DND-41 (cell line): ENCODE data around the gene FAM76B.

Experiments used
- ATAC-seq: fragments of 200-7000 bp; cut with Tn5 transposase; 3 replicates; pipeline ENCODE4 v1.9.1; 2021; ENCODE audit warnings: low read depth; ENCODE audit not compliant: insufficient read depth
- DNase-seq: peaks from one replicate; pipeline ENCODE4 v3.0.0-alpha.2; 2020
- H2AFZ ChIP-seq: 2 replicates; pipeline ENCODE4 v1.6.0; 2012; ENCODE audit warnings: low read depth, low read length
- H3K27ac ChIP-seq: 2 replicates; pipeline ENCODE4 v1.5.1; 2012; ENCODE audit warnings: low read length, inconsistent platforms
- H3K27me3 ChIP-seq: fragments of 200-600 bp; sonication (generic); 2 replicates; pipeline ENCODE4 v1.6.0; 2012; ENCODE audit warnings: low read length, mild to moderate bottlenecking, inconsistent platforms; ENCODE audit not compliant: insufficient read depth, poor library complexity
- H3K36me3 ChIP-seq: 2 replicates; pipeline ENCODE4 v1.5.1; 2012; ENCODE audit warnings: low read length, inconsistent platforms; ENCODE audit not compliant: insufficient read depth
- H3K4me1 ChIP-seq: 2 replicates; pipeline ENCODE4 v1.5.1; 2012; ENCODE audit warnings: mild to moderate bottlenecking, low read length; ENCODE audit not compliant: insufficient read depth
- H3K4me2 ChIP-seq: 2 replicates; pipeline ENCODE4 v1.6.0; 2012; ENCODE audit warnings: mild to moderate bottlenecking, moderate library complexity, low read length, inconsistent platforms; ENCODE audit not compliant: insufficient read depth
- H3K4me3 ChIP-seq, 2 experiments: fragments of 200-600 bp in 1 of 2; shearing (Covaris generic) in 1 of 2; 2 replicates each; pipeline ENCODE4 v1.5.1; 2012 to 2016; ENCODE audit warnings: inconsistent platforms in 2 of 2, low read length in 2 of 2, mild to moderate bottlenecking in 2 of 2, low read depth in 1 of 2, moderate library complexity in 1 of 2
- H3K79me2 ChIP-seq: 2 replicates; pipeline ENCODE4 v1.6.0; 2012; ENCODE audit warnings: low read length, inconsistent platforms; ENCODE audit not compliant: insufficient read depth
- H3K9ac ChIP-seq: 2 replicates; pipeline ENCODE4 v1.6.0; 2012; ENCODE audit warnings: low read depth, mild to moderate bottlenecking, inconsistent platforms, low read length, moderate library complexity
- H3K9me3 ChIP-seq: 2 replicates; pipeline ENCODE4 v1.5.1; 2012; ENCODE audit warnings: low read length, moderate library complexity, mild to moderate bottlenecking, inconsistent platforms; ENCODE audit not compliant: insufficient read depth, severe bottlenecking
- H4K20me1 ChIP-seq: 2 replicates; pipeline ENCODE4 v1.6.0; 2012; ENCODE audit warnings: low read length; ENCODE audit not compliant: insufficient read depth
- CTCF ChIP-seq: IDR thresholded peaks from 2 replicates; pipeline ENCODE4 v1.5.1; 2012; ENCODE audit warnings: borderline replicate concordance, low read length, moderate library complexity, mild to moderate bottlenecking; ENCODE audit not compliant: poor library complexity, severe bottlenecking; ENCODE audit errors: extremely low read depth
- EZH2 ChIP-seq: IDR thresholded peaks from 3 replicates; pipeline ENCODE4 v1.6.1; 2012; ENCODE audit warnings: borderline replicate concordance, low read depth, mild to moderate bottlenecking, moderate library complexity, low read length, inconsistent platforms; ENCODE audit not compliant: severe bottlenecking

FAM76B gene

GRCh38 chr11:95833378-95833777, 43.8 kb upstream of the FAM76B start:
- ATAC-seq = no peak
- no peak overlapping the region for H3K4me3 ChIP-seq
- H3K4me2 ChIP-seq = no peak overlapping the region
- no peaks in the 10 kb centered on the region for H3K27me3 ChIP-seq
- no peak overlapping the region for H2AFZ ChIP-seq
- no peak overlapping the region for H3K9ac ChIP-seq
- no peaks in the 10 kb centered on the region for H3K4me1 ChIP-seq
- no peak for DNase-seq
- H4K20me1 ChIP-seq = no peaks in the 10 kb centered on the region; the same call in 1 of the 2 replicates
- H3K79me2 ChIP-seq = no peaks in the 10 kb centered on the region
- no peak overlapping the region for H3K27ac ChIP-seq
- no peaks in the 10 kb centered on the region for H3K9me3 ChIP-seq
- TF ChIP-seq EZH2 (no peak), CTCF (no peak)
- peaks cover 93% of the 10 kb centered on the region for H3K36me3 ChIP-seq

- Histone ChIP-seq H3K27ac (no peak overlapping the region), H3K4me2 (no peak overlapping the region), H3K4me1 (no peaks in the 10 kb centered on the region), H3K9ac (no peak overlapping the region), H3K4me3 (no peak overlapping the region), H3K36me3 (peaks cover 91% of the 10 kb centered on the region), H3K9me3 (no peaks in the 10 kb centered on the region), H3K79me2 (no peaks in the 10 kb centered on the region), H3K27me3 (no peaks in the 10 kb centered on the region), H2AFZ (no peak overlapping the region), H4K20me1 (no peaks in the 10 kb centered on the region; the same call in 1 of the 2 replicates)
- DNase-seq (no peak), ATAC-seq (no peak)
- TF ChIP-seq CTCF = no peak
- no peak for TF ChIP-seq EZH2
These were observed 43.2 kb upstream of the FAM76B start for GRCh38 chr11:95832763-95833162.

- H3K79me2 ChIP-seq = no peaks in the 10 kb centered on the region
- DNase-seq (no peak), ATAC-seq (no peak)
- H4K20me1 ChIP-seq = no peaks in the 10 kb centered on the region; the same call in 1 of the 2 replicates
- no peak overlapping the region for H2AFZ ChIP-seq
- no peaks in the 10 kb centered on the region for H3K9me3 ChIP-seq
- no peaks in the 10 kb centered on the region for H3K27me3 ChIP-seq
- H3K9ac ChIP-seq = no peak overlapping the region
- H3K4me3 ChIP-seq = no peak overlapping the region
- H3K36me3 ChIP-seq = peaks cover 88% of the 10 kb centered on the region
- H3K27ac ChIP-seq = no peak overlapping the region
- H3K4me2 ChIP-seq = no peak overlapping the region
- H3K4me1 ChIP-seq = no peaks in the 10 kb centered on the region
- TF ChIP-seq EZH2 (no peak), CTCF (no peak)
These were observed 41.8 kb upstream of the FAM76B start for GRCh38 chr11:95831198-95831883.
